Measurements from ENCODE around the gene LSAMP.

DNA sequence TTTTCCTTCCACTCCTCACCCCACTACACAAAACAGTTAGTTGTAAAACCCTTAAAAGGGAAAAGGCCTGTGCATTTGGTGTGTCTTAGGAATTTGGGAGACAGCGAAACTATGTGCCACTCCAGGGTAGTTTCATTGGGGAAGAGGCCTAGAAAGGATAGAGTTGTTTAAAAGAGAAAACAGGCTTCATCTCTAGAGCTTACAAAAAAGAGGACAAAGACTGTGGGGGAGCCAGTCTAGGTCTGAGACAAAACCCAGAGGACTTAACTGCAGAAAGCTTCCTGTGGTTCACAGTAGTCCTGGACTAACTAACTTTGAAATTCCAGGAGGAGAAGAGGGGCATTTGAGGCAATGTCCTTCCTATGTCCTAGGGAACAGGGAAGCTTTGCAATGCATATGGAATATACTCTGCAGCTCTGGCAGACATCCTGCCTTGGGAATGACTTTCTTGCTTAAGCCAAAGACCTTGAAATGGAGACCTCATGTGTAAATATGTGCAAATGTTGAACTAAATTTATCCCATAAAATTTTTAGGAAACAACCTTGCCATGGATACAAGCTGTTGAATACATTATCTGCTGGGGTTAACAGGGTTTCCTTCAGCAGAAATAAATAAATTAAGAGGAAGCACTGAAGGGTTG, 159.4 kb downstream of the LSAMP start:
- TF ChIP-seq, protein P1, sequence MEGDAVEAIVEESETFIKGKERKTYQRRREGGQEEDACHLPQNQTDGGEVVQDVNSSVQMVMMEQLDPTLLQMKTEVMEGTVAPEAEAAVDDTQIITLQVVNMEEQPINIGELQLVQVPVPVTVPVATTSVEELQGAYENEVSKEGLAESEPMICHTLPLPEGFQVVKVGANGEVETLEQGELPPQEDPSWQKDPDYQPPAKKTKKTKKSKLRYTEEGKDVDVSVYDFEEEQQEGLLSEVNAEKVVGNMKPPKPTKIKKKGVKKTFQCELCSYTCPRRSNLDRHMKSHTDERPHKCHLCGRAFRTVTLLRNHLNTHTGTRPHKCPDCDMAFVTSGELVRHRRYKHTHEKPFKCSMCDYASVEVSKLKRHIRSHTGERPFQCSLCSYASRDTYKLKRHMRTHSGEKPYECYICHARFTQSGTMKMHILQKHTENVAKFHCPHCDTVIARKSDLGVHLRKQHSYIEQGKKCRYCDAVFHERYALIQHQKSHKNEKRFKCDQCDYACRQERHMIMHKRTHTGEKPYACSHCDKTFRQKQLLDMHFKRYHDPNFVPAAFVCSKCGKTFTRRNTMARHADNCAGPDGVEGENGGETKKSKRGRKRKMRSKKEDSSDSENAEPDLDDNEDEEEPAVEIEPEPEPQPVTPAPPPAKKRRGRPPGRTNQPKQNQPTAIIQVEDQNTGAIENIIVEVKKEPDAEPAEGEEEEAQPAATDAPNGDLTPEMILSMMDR (conservative IDR thresholded peaks at IDR 0.05), result no peak
- no peak for TF ChIP-seq EZH2 (IDR thresholded peaks at IDR 0.05; ENCODE audit: low read depth)

All from PC-9 (cell line).